H9 (cell line): ENCODE data around the gene LRP1B. TPM values are rescaled to one million over a fixed set of nuclear protein-coding genes. Genes with fewer than 3 reads are reported as not detected.

Experiments
- DNase-seq: peaks from one replicate; pipeline ENCODE4 v3.0.0-alpha.2; 2017
- H2AFZ ChIP-seq: one replicate; pipeline ENCODE4 v1.6.1; 2013; ENCODE audit warnings: mild to moderate bottlenecking, low read length, control low read depth, moderate library complexity
- H2AK5ac ChIP-seq: 2 replicates; pipeline ENCODE4 v1.6.1; 2013; ENCODE audit warnings: low read length, control low read depth, mixed read lengths; ENCODE audit not compliant: insufficient read length
- H2BK120ac ChIP-seq: one replicate; pipeline ENCODE4 v1.6.1; 2013; ENCODE audit warnings: low read depth, mild to moderate bottlenecking, low read length, control low read depth, inconsistent platforms; ENCODE audit not compliant: poor library complexity, severe bottlenecking
- H2BK12ac ChIP-seq: 2 replicates; pipeline ENCODE4 v1.6.1; 2013; ENCODE audit warnings: low read length, control low read depth, mixed read lengths, low read depth; ENCODE audit not compliant: insufficient read length
- H2BK15ac ChIP-seq: 2 replicates; pipeline ENCODE4 v1.6.1; 2013; ENCODE audit warnings: low read depth, low read length, control low read depth
- H2BK20ac ChIP-seq: one replicate; pipeline ENCODE4 v1.6.1; 2013; ENCODE audit warnings: low read depth, mild to moderate bottlenecking, low read length, control low read depth, inconsistent platforms; ENCODE audit not compliant: poor library complexity, severe bottlenecking
- H2BK5ac ChIP-seq: 2 replicates; pipeline ENCODE4 v1.6.1; 2013; ENCODE audit warnings: low read length, control low read depth, mixed read lengths; ENCODE audit not compliant: insufficient read length
- H3K14ac ChIP-seq: 2 replicates; pipeline ENCODE4 v1.6.1; 2013; ENCODE audit warnings: low read length, control low read depth; ENCODE audit not compliant: insufficient read depth
- H3K18ac ChIP-seq: 2 replicates; pipeline ENCODE4 v1.6.1; 2013; ENCODE audit warnings: low read depth, mild to moderate bottlenecking, mixed read lengths, low read length, control low read depth; ENCODE audit not compliant: insufficient read length
- H3K23ac ChIP-seq: 2 replicates; pipeline ENCODE4 v1.6.1; 2013; ENCODE audit warnings: low read length, control low read depth, mixed read lengths, low read depth; ENCODE audit not compliant: insufficient read length
- H3K23me2 ChIP-seq: 2 replicates; pipeline ENCODE4 v1.6.1; 2013; ENCODE audit warnings: low read depth, mild to moderate bottlenecking, mixed read lengths, low read length, control low read depth; ENCODE audit not compliant: insufficient read length, poor library complexity, severe bottlenecking
- H3K27ac ChIP-seq: 2 replicates; pipeline ENCODE4 v1.5.1; 2013; ENCODE audit warnings: low read length, control low read depth, mixed read lengths, low read depth; ENCODE audit not compliant: insufficient read length
- H3K27me3 ChIP-seq: 2 replicates; pipeline ENCODE4 v1.6.1; 2013; ENCODE audit warnings: low read length, control low read depth, inconsistent platforms; ENCODE audit not compliant: insufficient read depth
- H3K4ac ChIP-seq: 2 replicates; pipeline ENCODE4 v1.6.1; 2013; ENCODE audit warnings: low read depth, mild to moderate bottlenecking, control low read depth, inconsistent platforms, low read length, moderate library complexity
- H3K4me1 ChIP-seq: 2 replicates; pipeline ENCODE4 v1.6.1; 2013; ENCODE audit warnings: low read length, control low read depth, inconsistent platforms; ENCODE audit not compliant: insufficient read depth
- H3K4me2 ChIP-seq: 2 replicates; pipeline ENCODE4 v1.6.1; 2013; ENCODE audit warnings: low read length, control low read depth, mixed read lengths; ENCODE audit not compliant: insufficient read length, insufficient read depth
- H3K56ac ChIP-seq: 2 replicates; pipeline ENCODE4 v1.6.1; 2013; ENCODE audit warnings: low read depth, mild to moderate bottlenecking, mixed read lengths, low read length, control low read depth; ENCODE audit not compliant: insufficient read length
- H3K79me1 ChIP-seq: 2 replicates; pipeline ENCODE4 v1.6.1; 2013; ENCODE audit warnings: low read depth, mild to moderate bottlenecking, moderate library complexity, low read length, control low read depth, inconsistent platforms; ENCODE audit not compliant: insufficient read depth, poor library complexity, severe bottlenecking
- H3K79me2 ChIP-seq: 2 replicates; pipeline ENCODE4 v1.6.1; 2013; ENCODE audit warnings: low read length, control low read depth, inconsistent platforms; ENCODE audit not compliant: insufficient read depth
- H3K9ac ChIP-seq: 2 replicates; pipeline ENCODE4 v1.6.1; 2013; ENCODE audit warnings: low read length, control low read depth, mixed read lengths; ENCODE audit not compliant: insufficient read length; ENCODE audit errors: extremely low read depth
- H3K9me3 ChIP-seq: one replicate; pipeline ENCODE4 v1.6.1; 2013; ENCODE audit warnings: low read depth, low read length, inconsistent platforms; ENCODE audit not compliant: control insufficient read depth
- H3T11ph ChIP-seq: one replicate; pipeline ENCODE4 v1.6.1; 2013; ENCODE audit warnings: mild to moderate bottlenecking, low read length, control low read depth, inconsistent platforms
- H4K20me1 ChIP-seq: one replicate; pipeline ENCODE4 v1.6.1; 2013; ENCODE audit not compliant: control insufficient read depth, insufficient read length, insufficient read depth
- H4K5ac ChIP-seq: 2 replicates; pipeline ENCODE4 v1.6.1; 2013; ENCODE audit warnings: low read depth, mild to moderate bottlenecking, mixed read lengths, low read length, control low read depth; ENCODE audit not compliant: insufficient read length
- H4K8ac ChIP-seq: replicated peaks from 2 replicates; pipeline ENCODE4 v1.6.1; 2013; ENCODE audit warnings: low read length, control low read depth, mixed read lengths, low read depth; ENCODE audit not compliant: insufficient read length
- H4K91ac ChIP-seq: 2 replicates; pipeline ENCODE4 v1.6.1; 2013; ENCODE audit warnings: low read depth, mild to moderate bottlenecking, moderate library complexity, mixed read lengths, low read length, control low read depth; ENCODE audit not compliant: insufficient read length
- H3K27ac Mint-ChIP-seq, 3 experiments: 2 replicates in 2 of 3; 3 replicates in 1 of 3; pipeline ENCODE4 v1.8.0; 2020 to 2021; ENCODE audit warnings: mixed read lengths in 3 of 3, mild to moderate bottlenecking in 1 of 3, moderate library complexity in 1 of 3
- H3K27me3 Mint-ChIP-seq: 2 replicates; pipeline ENCODE4 v1.8.0; 2021; ENCODE audit warnings: low read depth, mild to moderate bottlenecking, moderate library complexity, mixed read lengths
- H3K36me3 Mint-ChIP-seq, 3 experiments: 2 replicates in 2 of 3; 3 replicates in 1 of 3; pipeline ENCODE4 v1.8.0; 2020 to 2021; ENCODE audit warnings: low read depth in 3 of 3, mixed read lengths in 3 of 3; ENCODE audit not compliant: insufficient read depth in 1 of 3
- H3K4me1 Mint-ChIP-seq, 2 experiments: 2 replicates each; pipeline ENCODE4 v1.8.0; 2020; ENCODE audit warnings: mixed read lengths in 2 of 2
- H3K4me3 Mint-ChIP-seq, 2 experiments: 2 replicates in 1 of 2; 3 replicates in 1 of 2; pipeline ENCODE4 v1.8.0; 2020 to 2021; ENCODE audit warnings: mild to moderate bottlenecking in 2 of 2, mixed read lengths in 2 of 2, moderate library complexity in 1 of 2
- H3K9me3 Mint-ChIP-seq, 2 experiments: 2 replicates in 1 of 2; 3 replicates in 1 of 2; pipeline ENCODE4 v1.8.0; 2020; ENCODE audit warnings: mild to moderate bottlenecking in 2 of 2, mixed read lengths in 2 of 2, moderate library complexity in 1 of 2
- CTCF ChIP-seq: fragments of 200-600 bp; sonication (generic); conservative IDR thresholded peaks from 3 replicates; pipeline ENCODE4 v1.8.0; 2021; ENCODE audit warnings: antibody characterized with exemption, mild to moderate bottlenecking
- WGBS: extraction: QIAGEN DNeasy Blood & Tissue Kit; methylation state at CpG from one replicate; pipeline ENCODE4 v1.1.7; 2013; ENCODE audit warnings: missing lambda C conversion rate, low lambda C conversion rate, mixed read lengths; ENCODE audit not compliant: insufficient read length; ENCODE audit errors: extremely low coverage; 5-methylcytosine and 5-hydroxymethylcytosine counted together
- total RNA-seq: library from RNA; stranded (reverse); gene quantifications from 2 replicates; pipeline ENCODE4 v1.2.1, GENCODE V29; 2021

LRP1B gene
- total RNA-seq, 1 experiment from 2014 or later, result not detected

DNA sequence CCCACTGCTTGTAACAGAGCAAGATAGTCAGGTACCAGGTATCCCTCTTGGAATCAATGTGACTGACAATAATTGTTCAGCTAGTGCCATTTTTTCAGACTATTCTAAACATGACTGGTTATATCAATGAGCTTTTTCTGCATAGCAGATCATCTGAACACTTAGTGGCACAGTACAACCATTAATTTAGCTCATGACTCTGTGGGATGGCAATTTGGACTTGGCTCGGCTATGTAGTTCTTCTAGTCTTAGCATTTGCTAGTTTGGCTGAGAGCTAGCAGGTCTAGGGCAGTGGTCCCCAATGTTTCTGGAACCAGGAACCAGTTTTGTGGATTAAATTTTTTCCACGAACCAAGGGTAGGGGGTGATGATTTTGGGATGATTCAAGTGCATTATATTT is 1929.2 kb downstream of the LRP1B start:
- H2AFZ ChIP-seq, result no peak overlapping the region
- H3K23ac ChIP-seq, result no peak overlapping the region
- Mint-ChIP-seq H3K27me3 (no peaks in the 10 kb centered on the region), H3K36me3 (no peaks in the 10 kb centered on the region), H3K4me3 (no peak overlapping the region), H3K9me3 (no peaks in the 10 kb centered on the region; a peak in 1 of 5 replicates), H3K27ac (no peak overlapping the region), H3K4me1 (no peaks in the 10 kb centered on the region)
- H3K14ac ChIP-seq, result no peak overlapping the region
- no peaks in the 10 kb centered on the region for H3K9me3 ChIP-seq
- no CpG with 5 or more reads among the region's 2 CpGs for WGBS
- no peak overlapping the region for H3K27ac ChIP-seq
- H4K20me1 ChIP-seq, result no peaks in the 10 kb centered on the region
- H3K56ac ChIP-seq, result no peak overlapping the region
- H3K18ac ChIP-seq, result no peak overlapping the region
- H3T11ph ChIP-seq, result no peak overlapping the region
- H2BK12ac ChIP-seq, result no peak overlapping the region
- no peak overlapping the region for H4K5ac ChIP-seq
- no peak overlapping the region for H2BK5ac ChIP-seq
- H4K91ac ChIP-seq, result no peak overlapping the region
- H3K27me3 ChIP-seq, result no peaks in the 10 kb centered on the region
- no peak for DNase-seq
- no peaks in the 10 kb centered on the region for H3K4me1 ChIP-seq
- no peaks in the 10 kb centered on the region for H3K79me1 ChIP-seq
- H2BK120ac ChIP-seq, result no peak overlapping the region
- H2AK5ac ChIP-seq, result no peak overlapping the region
- TF ChIP-seq CTCF, result no peak
- H3K9ac ChIP-seq, result no peak overlapping the region
- H3K4ac ChIP-seq, result no peak overlapping the region
- no peak overlapping the region for H3K4me2 ChIP-seq
- no peaks in the 10 kb centered on the region for H3K79me2 ChIP-seq
- H2BK20ac ChIP-seq, result no peak overlapping the region
- no peak overlapping the region for H2BK15ac ChIP-seq
- H3K23me2 ChIP-seq, result no peaks in the 10 kb centered on the region
- no peak overlapping the region for H4K8ac ChIP-seq
